SK-N-SH (cell line): ENCODE data around the gene LRRC72. TPM values are rescaled to one million over a fixed set of nuclear protein-coding genes. Genes with fewer than 3 reads are reported as not detected.

Experiments used
- CTCF ChIA-PET: fragments of 300-600, 350-600 bp; formaldehyde crosslinking; extraction: SDS; loops from one replicate; lab custom pipeline; 2021; lab: Yijun Ruan, JAX
- POLR2A ChIA-PET: fragments of 350-600 bp; sonication (Branson Sonifier 250); formaldehyde crosslinking; extraction: SDS; loops from one replicate; lab custom pipeline; 2020; ENCODE audit warnings: antibody characterized with exemption, inconsistent platforms; lab: Yijun Ruan, JAX
- DNase-seq: peaks from one replicate; pipeline ENCODE4 v3.0.0; 2012
- H2AFZ ChIP-seq: fragments of 200-600 bp; sonication (generic); 2 replicates; pipeline ENCODE4 v1.8.1; 2016; ENCODE audit warnings: antibody characterized with exemption, mild to moderate bottlenecking, low read depth
- H3F3A ChIP-seq: fragments of 200-600 bp; sonication (generic); replicated peaks from 2 replicates; pipeline ENCODE3; 2016; ENCODE audit warnings: antibody characterized with exemption, mild to moderate bottlenecking; ENCODE audit not compliant: insufficient read depth
- H3K27ac ChIP-seq, 2 experiments: fragments of 200-500 bp in 1 of 2; fragments of 200-600 bp in 1 of 2; sonication (Bioruptor generic) in 1 of 2; sonication (generic), shearing (Covaris generic) in 1 of 2; 2 replicates each; pipeline versions ENCODE4 v1.5.1 to v1.6.1; 2014 to 2016; ENCODE audit warnings: low read depth in 2 of 2, inconsistent platforms in 1 of 2, low read length in 1 of 2, mild to moderate bottlenecking in 1 of 2, mixed read lengths in 1 of 2
- H3K27me3 ChIP-seq: fragments of 200-600 bp; sonication (generic), shearing (Covaris generic); 2 replicates; pipeline ENCODE4 v1.6.1; 2016; ENCODE audit warnings: mixed run types; ENCODE audit not compliant: insufficient read depth
- H3K36me3 ChIP-seq, 2 experiments: fragments of 200-500 bp in 1 of 2; fragments of 200-600 bp in 1 of 2; sonication (Bioruptor generic) in 1 of 2; sonication (generic) in 1 of 2; replicated peaks in 1 of 2; 2 replicates each; pipeline versions ENCODE3 to v1.5.1; 2014 to 2016; ENCODE audit warnings: low read length in 1 of 2, mild to moderate bottlenecking in 1 of 2; ENCODE audit not compliant: insufficient read depth in 2 of 2, control insufficient read depth in 1 of 2
- H3K4me1 ChIP-seq, 2 experiments: fragments of 200-500 bp in 1 of 2; fragments of 200-600 bp in 1 of 2; sonication (Bioruptor generic) in 1 of 2; sonication (generic), shearing (Covaris generic) in 1 of 2; 2 replicates each; pipeline versions ENCODE4 v1.5.1 to v1.6.1; 2014 to 2016; ENCODE audit warnings: low read depth in 1 of 2, low read length in 1 of 2, mixed run types in 1 of 2; ENCODE audit not compliant: insufficient read depth in 2 of 2, control insufficient read depth in 1 of 2
- H3K4me2 ChIP-seq: fragments of 200-600 bp; sonication (generic), shearing (Covaris generic); 2 replicates; pipeline ENCODE4 v1.6.1; 2017; ENCODE audit warnings: mixed run types
- H3K4me3 ChIP-seq, 2 experiments: fragments of 200-500 bp in 1 of 2; fragments of 200-600 bp in 1 of 2; sonication (Bioruptor generic) in 1 of 2; sonication (generic), shearing (Covaris generic) in 1 of 2; 2 replicates each; pipeline versions ENCODE4 v1.5.1 to v1.8.1; 2014 to 2016; ENCODE audit warnings: low read depth in 2 of 2, inconsistent platforms in 1 of 2, low read length in 1 of 2, mild to moderate bottlenecking in 1 of 2, mixed read lengths in 1 of 2, moderate library complexity in 1 of 2
- H3K79me2 ChIP-seq: fragments of 200-600 bp; sonication (generic); 2 replicates; pipeline ENCODE4 v1.8.1; 2017; ENCODE audit warnings: mild to moderate bottlenecking; ENCODE audit not compliant: insufficient read depth
- H3K9ac ChIP-seq: fragments of 200-600 bp; sonication (generic); 2 replicates; pipeline ENCODE4 v1.6.1; 2017; ENCODE audit warnings: mixed run types
- H3K9me2 ChIP-seq: fragments of 200-600 bp; sonication (generic); 2 replicates; pipeline ENCODE4 v1.6.1; 2017; ENCODE audit warnings: mixed run types
- H3K9me3 ChIP-seq: fragments of 200-600 bp; sonication (generic); 2 replicates; pipeline ENCODE4 v1.6.1; 2017; ENCODE audit warnings: mixed run types, mild to moderate bottlenecking, moderate library complexity
- H4K20me1 ChIP-seq: fragments of 200-600 bp; sonication (generic); 2 replicates; pipeline ENCODE4 v1.6.1; 2017; ENCODE audit warnings: mild to moderate bottlenecking, mixed run types; ENCODE audit not compliant: insufficient read depth
- CHD2 ChIP-seq: fragments of 150-350 bp; IDR thresholded peaks from 2 replicates; pipeline ENCODE4 v1.6.1; 2018; ENCODE audit warnings: low read length; ENCODE audit not compliant: partially characterized antibody
- CTCF ChIP-seq: fragments of 200-600 bp; sonication (generic); IDR thresholded peaks from 2 replicates; pipeline ENCODE4 v1.6.1; 2017; ENCODE audit warnings: antibody characterized with exemption, mild to moderate bottlenecking, moderate library complexity
- ELF1 ChIP-seq: IDR thresholded peaks from 2 replicates; pipeline ENCODE4 v1.4.0; 2012
- EP300 ChIP-seq, 2 experiments: IDR thresholded peaks; 2 replicates each; pipeline versions ENCODE4 v1.4.0 to v1.6.1; 2012; ENCODE audit warnings: borderline replicate concordance in 1 of 2, low read depth in 1 of 2, low read length in 1 of 2
- FOXJ3 ChIP-seq: sonication (generic); formaldehyde crosslinking; IDR thresholded peaks from 2 replicates; pipeline ENCODE4 v1.5.1; 2020; ENCODE audit warnings: mild to moderate bottlenecking, missing genetic modification reagents
- FOXM1 ChIP-seq: IDR thresholded peaks from 2 replicates; pipeline ENCODE4 v1.4.0; 2012; ENCODE audit warnings: low read depth, mild to moderate bottlenecking
- GABPA ChIP-seq: IDR thresholded peaks from 2 replicates; pipeline ENCODE4 v1.4.0; 2012; ENCODE audit warnings: low read depth, mild to moderate bottlenecking
- GATA2 ChIP-seq: sonication (generic); formaldehyde crosslinking; IDR thresholded peaks from 2 replicates; pipeline ENCODE4 v1.5.0; 2020; ENCODE audit warnings: mild to moderate bottlenecking, missing genetic modification reagents
- IRF3 ChIP-seq: fragments of 150-350 bp; IDR thresholded peaks from 2 replicates; pipeline ENCODE4 v1.6.1; 2016; ENCODE audit warnings: mild to moderate bottlenecking, low read depth, low read length
- PBX3 ChIP-seq: IDR thresholded peaks from 2 replicates; pipeline ENCODE4; 2012
- POLR2AphosphoS5 ChIP-seq: IDR thresholded peaks from 2 replicates; pipeline ENCODE4 v1.6.1; 2012; ENCODE audit warnings: low read depth, low read length
- REST ChIP-seq: IDR thresholded peaks from 2 replicates; pipeline ENCODE4 v1.6.1; 2012; ENCODE audit warnings: mild to moderate bottlenecking, low read depth, low read length, moderate library complexity
- RFX5 ChIP-seq: IDR thresholded peaks from 2 replicates; pipeline ENCODE4 v1.6.1; 2012; ENCODE audit warnings: mild to moderate bottlenecking, improper control_type of control experiment, low read length
- SIN3A ChIP-seq: IDR thresholded peaks from 2 replicates; pipeline ENCODE4 v1.6.1; 2012; ENCODE audit warnings: low read depth, mild to moderate bottlenecking, low read length, moderate library complexity, borderline replicate concordance
- SMC3 ChIP-seq: IDR thresholded peaks from 2 replicates; pipeline ENCODE4 v1.6.1; 2012; ENCODE audit warnings: low read depth, low read length, improper control_type of control experiment
- TAF1 ChIP-seq: IDR thresholded peaks from 2 replicates; pipeline ENCODE4 v1.6.1; 2012; ENCODE audit warnings: low read depth, mild to moderate bottlenecking, low read length, moderate library complexity, borderline replicate concordance
- TCF12 ChIP-seq: IDR thresholded peaks from 2 replicates; pipeline ENCODE4 v1.4.0; 2012
- YY1 ChIP-seq: IDR thresholded peaks from 2 replicates; pipeline ENCODE4 v1.4.0; 2012; ENCODE audit warnings: low read depth, mild to moderate bottlenecking
- WGBS: methylation state at CpG from one replicate; pipeline ENCODE4 v1.1.6; 2017; ENCODE audit warnings: low lambda C conversion rate; 5-methylcytosine and 5-hydroxymethylcytosine counted together
- polyA plus RNA-seq, 3 experiments: library from polyadenylated mRNA; depleted of rRNA; stranded (reverse); fragments of >200 nt; gene quantifications; 2 replicates each; pipeline ENCODE4 v1.2.3, GENCODE V29; 2012
- TF ChIP-seq, protein P1 (sequence below): fragments of 150-350 bp; IDR thresholded peaks from 2 replicates; pipeline ENCODE4 v1.6.1; 2017; ENCODE audit warnings: antibody characterized with exemption, low read length, low read depth, borderline replicate concordance

Gene LRRC72
- polyA plus RNA-seq, 1 of the 3 experiments (the other 2 are of a cell fraction) = not detected

- H3K4me1 ChIP-seq = no peaks in the 10 kb centered on the region; a peak in 1 of 4 replicates
- H3K27me3 ChIP-seq = no peaks in the 10 kb centered on the region
- H3F3A ChIP-seq = no peaks in the 10 kb centered on the region
- H3K27ac ChIP-seq = peak overlapping the region in 1 of 2 experiments; percentile 47; a peak in 1 of 4 replicates
- H3K9ac ChIP-seq = no peak overlapping the region
- no peaks in the 10 kb centered on the region for H3K9me3 ChIP-seq
- H3K36me3 ChIP-seq = peaks cover 45 to 52% of the 10 kb centered on the region in 2 experiments
- H3K79me2 ChIP-seq = no peaks in the 10 kb centered on the region
- no peaks in the 10 kb centered on the region for H3K9me2 ChIP-seq
- no peak overlapping the region for H3K4me3 ChIP-seq
- POLR2A ChIA-PET = no interaction called here
- WGBS = 87% methylated on average over 7 of the region's 7 CpGs
- H4K20me1 ChIP-seq = no peaks in the 10 kb centered on the region
- H2AFZ ChIP-seq = no peak overlapping the region
- 0 out of 2 replicates have a peak, but pooled peaks have one; percentile 18 for TF ChIP-seq GATA2
- TF ChIP-seq TAF1 = no peak
- CTCF ChIA-PET = interaction anchor here (1.8 to 2.1 kb wide), 2 partner anchors 12 to 318 kb away, joined by 3 to 5 read pairs; no protein-coding TSS in a partner anchor
- no peak for DNase-seq
- no peak overlapping the region for H3K4me2 ChIP-seq
These were observed 73.2 kb downstream of the LRRC72 start for GRCh38 chr7:16599860-16600259.

DNA sequence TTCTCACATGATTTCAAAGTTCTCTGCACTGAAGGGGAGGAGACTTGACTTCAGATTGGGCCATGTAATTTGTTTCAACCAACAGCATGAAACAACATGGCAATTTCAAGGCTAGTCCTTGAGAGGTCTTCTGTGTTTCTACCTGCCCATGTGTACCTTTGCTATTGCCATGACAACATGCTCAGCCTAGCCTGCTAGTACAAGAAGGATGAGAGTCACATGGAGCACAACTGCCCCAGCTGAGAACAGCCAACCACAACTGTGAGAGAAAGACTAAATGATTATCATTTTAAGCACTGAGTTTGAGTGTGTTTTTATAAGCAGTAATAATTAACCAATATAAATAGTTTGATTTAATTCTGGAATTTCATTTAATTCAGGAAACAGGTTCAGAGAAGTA lies 77.0 kb downstream of the LRRC72 start:
- Histone ChIP-seq H3K27me3 (no peaks in the 10 kb centered on the region), H3K4me3 (no peak overlapping the region), H3K36me3 (peaks cover 52 to 67% of the 10 kb centered on the region in 2 experiments), H2AFZ (no peak overlapping the region), H3K27ac (no peak overlapping the region), H3K4me2 (no peak overlapping the region), H3K9ac (no peak overlapping the region), H3K9me2 (no peaks in the 10 kb centered on the region), H3F3A (no peaks in the 10 kb centered on the region), H4K20me1 (no peaks in the 10 kb centered on the region), H3K9me3 (no peaks in the 10 kb centered on the region), H3K4me1 (no peaks in the 10 kb centered on the region; a peak in 1 of 4 replicates), H3K79me2 (no peaks in the 10 kb centered on the region)
- ChIA-PET CTCF (interaction anchor here (0.9 to 2.1 kb wide), 3 partner anchors 39 to 316 kb away, joined by 3 to 10 read pairs (median 4); no protein-coding TSS in a partner anchor), POLR2A (no interaction called here)
- DNase-seq = no peak
- TF ChIP-seq REST = no peak
- no peak for TF ChIP-seq EP300 (IDR thresholded peaks at IDR 0.05; ENCODE audit: borderline replicate concordance in 1 of 2, low read depth in 1 of 2, low read length in 1 of 2)
- no peak for TF ChIP-seq YY1
- no peak for TF ChIP-seq POLR2AphosphoS5
- TF ChIP-seq TCF12 = no peak
- no peak for TF ChIP-seq RFX5
- TF ChIP-seq SMC3 = no peak
- TF ChIP-seq CTCF = no peak
- no peak for TF ChIP-seq PBX3
- no peak for TF ChIP-seq FOXM1
- TF ChIP-seq FOXJ3 = no peak
- TF ChIP-seq CHD2 = no peak
- no peak for TF ChIP-seq SIN3A
- TF ChIP-seq ELF1 = no peak
- TF ChIP-seq IRF3 = no peak
- TF ChIP-seq, protein P1, sequence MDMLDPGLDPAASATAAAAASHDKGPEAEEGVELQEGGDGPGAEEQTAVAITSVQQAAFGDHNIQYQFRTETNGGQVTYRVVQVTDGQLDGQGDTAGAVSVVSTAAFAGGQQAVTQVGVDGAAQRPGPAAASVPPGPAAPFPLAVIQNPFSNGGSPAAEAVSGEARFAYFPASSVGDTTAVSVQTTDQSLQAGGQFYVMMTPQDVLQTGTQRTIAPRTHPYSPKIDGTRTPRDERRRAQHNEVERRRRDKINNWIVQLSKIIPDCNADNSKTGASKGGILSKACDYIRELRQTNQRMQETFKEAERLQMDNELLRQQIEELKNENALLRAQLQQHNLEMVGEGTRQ = no peak
- no peak for TF ChIP-seq GATA2
- TF ChIP-seq GABPA = no peak
